NCI-H748 (cell line): Measurements from ENCODE around the gene ZNF345.

Experiments used
- DNase-seq: peaks from one replicate; lab custom pipeline; 2025; ENCODE audit not compliant: unreplicated experiment; lab: John Stamatoyannopoulos, UW

Gene ZNF345

DNA sequence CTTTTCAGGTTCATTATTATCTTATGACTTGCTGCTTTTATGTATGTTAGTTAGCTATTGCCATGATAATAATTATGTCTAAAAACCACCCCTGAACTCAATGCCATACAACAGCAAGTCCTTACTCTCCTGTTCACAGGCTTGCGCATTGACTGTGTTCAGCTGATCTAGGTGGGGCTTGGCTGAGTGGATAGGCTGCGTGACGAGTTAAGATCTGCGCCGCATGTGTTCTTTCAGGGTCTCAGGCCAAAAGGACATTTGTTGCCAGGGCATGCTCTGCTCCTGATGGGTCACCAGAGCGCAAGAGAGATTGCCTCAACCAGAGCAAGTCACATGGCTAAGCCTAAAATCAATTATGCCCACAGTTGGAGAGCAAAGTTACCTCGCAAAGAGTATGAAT is 66.3 kb downstream of the ZNF345 start:
- DNase-seq = peak; percentile 32

DNA sequence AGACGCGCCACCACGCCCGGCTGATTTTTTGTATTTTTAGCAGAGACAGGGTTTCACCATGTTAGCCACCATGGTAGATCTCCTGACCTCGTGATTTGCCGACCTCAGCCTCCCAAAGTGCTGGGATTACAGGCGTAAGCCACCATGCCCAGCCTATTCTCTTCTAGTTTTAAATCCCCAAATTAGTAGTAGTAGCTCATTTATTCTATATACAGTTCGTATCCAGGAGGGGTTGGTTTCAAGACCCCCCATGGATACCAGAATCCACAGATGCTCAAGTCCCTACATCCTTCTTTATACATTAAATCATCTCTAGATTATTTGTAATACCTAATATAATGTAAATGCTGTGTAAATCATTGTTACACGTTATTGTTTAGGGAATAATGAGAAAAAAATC is 67.4 kb downstream of the ZNF345 start:
- DNase-seq = no peak
